Regular cardiac myocyte (primary cell): ENCODE data around the gene IKZF2. TPM values are rescaled to one million over a fixed set of nuclear protein-coding genes. Genes with fewer than 3 reads are reported as not detected.

Experiments
- total RNA-seq: library from RNA; depleted of rRNA; stranded (reverse); fragments of >200 nt; gene quantifications from 2 replicates; pipeline ENCODE4 v1.2.3, GENCODE V29; 2014

Gene IKZF2
- total RNA-seq: 7.9 and 9.4 TPM in 2 replicates

DNA sequence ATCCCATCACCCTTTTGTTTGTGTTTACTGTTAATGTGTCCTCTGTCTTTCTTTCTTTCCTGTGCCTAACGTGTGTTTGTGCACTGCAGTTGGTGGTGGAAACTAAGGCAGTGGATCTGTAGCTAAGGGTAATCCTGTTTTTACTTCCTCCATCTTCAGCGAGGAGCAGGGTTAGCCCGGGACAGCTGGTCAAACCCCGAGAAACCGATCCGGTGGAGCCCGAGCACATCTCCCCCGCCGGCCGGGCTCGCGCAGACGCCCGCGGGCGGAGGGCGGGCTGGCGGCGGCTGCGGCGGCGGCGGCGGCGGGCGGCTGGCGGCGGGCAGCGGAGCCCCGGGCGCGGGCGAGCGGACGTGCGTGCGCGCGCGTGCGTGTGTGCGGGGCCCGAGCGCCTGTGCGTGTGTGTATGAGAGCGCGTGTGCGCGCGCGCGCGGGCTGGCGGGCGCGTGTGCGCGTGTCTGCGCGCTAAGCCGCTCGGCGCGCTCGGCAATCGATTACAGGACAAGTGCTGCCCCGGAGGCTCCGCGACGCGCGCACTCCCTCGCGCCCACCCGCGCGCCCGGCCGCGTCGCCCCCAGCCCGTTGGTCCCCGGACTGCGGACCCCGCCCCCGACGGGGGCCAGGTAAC is at the start of gene IKZF2:
TSS of gene IKZF2 (minus strand) at position 176 of the 628 bp plus-strand sequence. CDS start 2,983 bp downstream, outside the sequence.

Other genes with a start within 250 kb of the IKZF2 start
- gene SPAG16, start 132.9 kb upstream of the IKZF2 start, total RNA-seq: 24.7 and 43.1 TPM in 2 replicates